VCaP (cell line): ENCODE measurements around the gene MSL2.

Source experiments
- H3K27ac ChIP-seq: fragments of 450-650 bp; 2 replicates; pipeline ENCODE4 v1.5.1; 2017
- TF ChIP-seq, protein P1 (sequence below): fragments of 450-650 bp; conservative IDR thresholded peaks from 2 replicates; pipeline ENCODE4 v1.5.1; 2017; ENCODE audit warnings: mild to moderate bottlenecking, moderate library complexity

MSL2 gene

DNA sequence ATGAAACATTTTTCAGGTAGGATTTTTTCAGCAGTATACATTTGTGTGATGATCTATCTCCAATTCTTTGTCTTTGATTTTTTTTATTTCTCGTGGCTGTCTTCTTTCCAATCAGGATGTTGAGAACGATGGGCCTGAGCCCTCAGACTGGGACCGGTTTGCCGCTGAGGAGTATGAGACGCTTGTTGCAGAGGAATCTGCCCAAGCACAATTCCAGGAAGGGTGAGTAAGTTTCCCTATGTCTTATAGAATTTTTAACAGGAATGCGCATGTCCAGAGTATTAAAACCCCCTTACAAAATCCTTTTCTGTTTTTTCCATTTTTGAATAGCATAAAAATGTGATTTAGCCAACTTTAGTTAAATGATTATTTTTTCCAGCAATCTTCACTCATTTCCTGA is 90.0 kb downstream of the MSL2 start:
- TF ChIP-seq, protein P1, sequence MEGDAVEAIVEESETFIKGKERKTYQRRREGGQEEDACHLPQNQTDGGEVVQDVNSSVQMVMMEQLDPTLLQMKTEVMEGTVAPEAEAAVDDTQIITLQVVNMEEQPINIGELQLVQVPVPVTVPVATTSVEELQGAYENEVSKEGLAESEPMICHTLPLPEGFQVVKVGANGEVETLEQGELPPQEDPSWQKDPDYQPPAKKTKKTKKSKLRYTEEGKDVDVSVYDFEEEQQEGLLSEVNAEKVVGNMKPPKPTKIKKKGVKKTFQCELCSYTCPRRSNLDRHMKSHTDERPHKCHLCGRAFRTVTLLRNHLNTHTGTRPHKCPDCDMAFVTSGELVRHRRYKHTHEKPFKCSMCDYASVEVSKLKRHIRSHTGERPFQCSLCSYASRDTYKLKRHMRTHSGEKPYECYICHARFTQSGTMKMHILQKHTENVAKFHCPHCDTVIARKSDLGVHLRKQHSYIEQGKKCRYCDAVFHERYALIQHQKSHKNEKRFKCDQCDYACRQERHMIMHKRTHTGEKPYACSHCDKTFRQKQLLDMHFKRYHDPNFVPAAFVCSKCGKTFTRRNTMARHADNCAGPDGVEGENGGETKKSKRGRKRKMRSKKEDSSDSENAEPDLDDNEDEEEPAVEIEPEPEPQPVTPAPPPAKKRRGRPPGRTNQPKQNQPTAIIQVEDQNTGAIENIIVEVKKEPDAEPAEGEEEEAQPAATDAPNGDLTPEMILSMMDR: no peak
- no peak overlapping the region for H3K27ac ChIP-seq

DNA sequence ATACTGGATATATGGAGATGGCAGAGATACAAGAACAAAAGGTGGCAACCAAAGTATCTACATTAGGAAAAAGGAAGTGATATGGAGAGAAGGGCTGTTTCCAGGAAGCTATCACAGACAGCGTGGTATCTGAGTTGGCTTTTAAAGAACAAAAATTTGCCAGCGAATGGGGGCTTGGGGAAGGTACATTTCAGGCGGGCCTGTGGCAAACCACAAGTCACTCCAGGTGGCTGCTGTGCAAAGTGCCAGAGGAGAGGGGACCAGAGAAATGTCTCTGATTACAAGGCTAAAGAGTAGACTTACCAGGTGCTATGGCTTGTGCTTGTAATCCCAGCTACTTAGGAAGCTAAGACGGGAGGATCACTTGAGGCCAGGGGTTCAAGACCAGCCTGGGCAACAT is 91.1 kb downstream of the MSL2 start:
- TF ChIP-seq, protein P1: no peak
- no peak overlapping the region for H3K27ac ChIP-seq
